KBM-7 (cell line): ENCODE data around the gene COPG1.
A peak's percentile ranks its signal among the peaks of the same experiment; 100 is the strongest.

Experiments used
- DNase-seq: peaks from one replicate; pipeline ENCODE4 v3.0.0-alpha.2; 2015
- in situ Hi-C: fragments of 300-500 bp; cut with MboI; formaldehyde crosslinking; loops from 2 replicates; pipeline ENCODE4 v1.14.3; 2020; ENCODE audit warnings: low sequenced_read_pairs, low pct_unique_long_range_greater_than_20kb, mixed read lengths

Gene COPG1

GRCh38 chr3:129310111-129311011, 61.0 kb downstream of the COPG1 start:
- in situ Hi-C loops = no loop called here

GRCh38 chr3:129311054-129311902, 61.9 kb downstream of the COPG1 start:
- DNase-seq = no peak
- in situ Hi-C loops = no loop called here

More at GRCh38 chr3:129310111-129311011, 61.0 kb downstream of the COPG1 start:
- no peak for DNase-seq

GRCh38 chr3:129312021-129312639, 62.7 kb downstream of the COPG1 start:
- in situ Hi-C loops = no loop called here
- peak; percentile 14 for DNase-seq

- DNase-seq = peak; percentile 35
- in situ Hi-C loops = no loop called here
Measured at GRCh38 chr3:129312671-129313414, 63.4 kb downstream of the COPG1 start.

- in situ Hi-C loops = no loop called here
- peak; percentile 45 for DNase-seq
Measured at GRCh38 chr3:129313415-129313664, 63.9 kb downstream of the COPG1 start.

- no peak for DNase-seq
Measured at GRCh38 chr3:129313665-129314385, 64.4 kb downstream of the COPG1 start.

GRCh38 chr3:129314386-129315222, 65.2 kb downstream of the COPG1 start:
- DNase-seq = peak; percentile 78
- in situ Hi-C loops = no loop called here

More at GRCh38 chr3:129313665-129314385, 64.4 kb downstream of the COPG1 start:
- in situ Hi-C loops = no loop called here

- peak; percentile 46 for DNase-seq
- in situ Hi-C loops = no loop called here
Measured at GRCh38 chr3:129315223-129315997, 66.0 kb downstream of the COPG1 start.

- no peak for DNase-seq
- in situ Hi-C loops = no loop called here
Measured at GRCh38 chr3:129315998-129316247, 66.5 kb downstream of the COPG1 start.

GRCh38 chr3:129316248-129317013, 67.0 kb downstream of the COPG1 start:
- in situ Hi-C loops = no loop called here
- DNase-seq = peak; percentile 82

GRCh38 chr3:129317014-129317771, 67.8 kb downstream of the COPG1 start:
- no peak for DNase-seq
- in situ Hi-C loops = no loop called here

- in situ Hi-C loops = no loop called here
- DNase-seq = no peak
Measured at GRCh38 chr3:129317848-129318247, 68.4 kb downstream of the COPG1 start.

- DNase-seq = no peak
- in situ Hi-C loops = no loop called here
Measured at GRCh38 chr3:129318921-129319320, 69.5 kb downstream of the COPG1 start.

- no peak for DNase-seq
- in situ Hi-C loops = no loop called here
Measured at GRCh38 chr3:129320261-129320660, 70.9 kb downstream of the COPG1 start.

- no peak for DNase-seq
- in situ Hi-C loops = no loop called here
Measured at GRCh38 chr3:129320825-129321487, 71.5 kb downstream of the COPG1 start.
